Renal pelvis (tissue), 12 donors: ENCODE data around the gene UTRN. TPM values are rescaled to one million over a fixed set of nuclear protein-coding genes. Genes with fewer than 3 reads are reported as not detected.

Experiments
- DNase-seq: peaks from one replicate; pipeline ENCODE4 v3.0.0-alpha.2; 2013
- long read RNA-seq, 16 experiments: transcript quantifications; one replicate each; lab custom pipeline, GENCODE V29; 2026
- polyA plus RNA-seq, 3 donors: library from polyadenylated mRNA; unstranded; fragments of 120-200 nt; gene quantifications; one replicate each; pipeline ENCODE4 v1.2.1, GENCODE V29; 2013; ENCODE audit not compliant: insufficient read length in 3 of 3

The UTRN gene
- polyA plus RNA-seq: 100 to 1,000 TPM; 142 to 176 (median 153) TPM
- long read RNA-seq, donor 1, partial matches to known transcripts: 0 of 1 reads
- long read RNA-seq, donor 1, other reads (novel, unspliced or antisense): 0 of 1 reads
- long read RNA-seq, donor 2, partial matches to known transcripts: 49 of 51 reads
- long read RNA-seq, donor 2, other reads (novel, unspliced or antisense): 0 of 51 reads
- long read RNA-seq, donor 3, partial matches to known transcripts: 71 of 72 reads
- long read RNA-seq, donor 3, other reads (novel, unspliced or antisense): 0 of 72 reads
- long read RNA-seq, donor 4: 0 reads
- long read RNA-seq, donor 5: 0 reads
- long read RNA-seq, donor 6, partial matches to known transcripts: 0 of 1 reads
- long read RNA-seq, donor 6, other reads (novel, unspliced or antisense): 0 of 1 reads
- long read RNA-seq, donor 7: 0 reads
- long read RNA-seq, donor 8: 0 reads
- long read RNA-seq, donor 9: 0 reads
- long read RNA-seq, donor 10, transcript UTRN-208 (3 exons, 354 nt): major isoform, 5 of 83 reads
- long read RNA-seq, donor 10, partial matches to known transcripts: 76 of 83 reads
- long read RNA-seq, donor 10, other reads (novel, unspliced or antisense): 0 of 83 reads
- long read RNA-seq, donor 11, partial matches to known transcripts: 0 of 1 reads
- long read RNA-seq, donor 11, other reads (novel, unspliced or antisense): 0 of 1 reads
- long read RNA-seq, donor 12: 0 reads
- long read RNA-seq, donor 13, partial matches to known transcripts: 6 of 7 reads
- long read RNA-seq, donor 13, other reads (novel, unspliced or antisense): 0 of 7 reads
- long read RNA-seq, donor 14, partial matches to known transcripts: 21 of 24 reads
- long read RNA-seq, donor 14, other reads (novel, unspliced or antisense): 0 of 24 reads
- long read RNA-seq, donor 15, partial matches to known transcripts: 0 of 1 reads
- long read RNA-seq, donor 15, other reads (novel, unspliced or antisense): 0 of 1 reads
- long read RNA-seq, donor 16, partial matches to known transcripts: 8 of 10 reads
- long read RNA-seq, donor 16, other reads (novel, unspliced or antisense): 0 of 10 reads

GRCh38 chr6:144284783-144285547, at the start of gene UTRN:
Gene UTRN, plus strand, starts transcription at chr6:144285335. Its CDS starts 6,494 bp downstream, at chr6:144291829.
- DNase-seq: peak; percentile 86

GRCh38 chr6:144244688-144245087, 40.4 kb upstream of the UTRN start:
- DNase-seq: no peak

GRCh38 chr6:144246988-144247387, 38.1 kb upstream of the UTRN start:
- no peak for DNase-seq

- DNase-seq: no peak
Measured at GRCh38 chr6:144248003-144248402, 37.1 kb upstream of the UTRN start.

- peak; percentile 51 for DNase-seq
Measured at GRCh38 chr6:144248476-144249301, 36.4 kb upstream of the UTRN start.

GRCh38 chr6:144250276-144250675, 34.9 kb upstream of the UTRN start:
- DNase-seq: no peak

GRCh38 chr6:144252259-144252658, 32.9 kb upstream of the UTRN start:
- DNase-seq: no peak

GRCh38 chr6:144259986-144260385, 25.1 kb upstream of the UTRN start:
- DNase-seq: no peak

GRCh38 chr6:144262470-144263369, 22.4 kb upstream of the UTRN start:
- no peak for DNase-seq

- DNase-seq: no peak
Measured at GRCh38 chr6:144263786-144264185, 21.3 kb upstream of the UTRN start.

GRCh38 chr6:144264270-144265060, 20.7 kb upstream of the UTRN start:
- DNase-seq: no peak

GRCh38 chr6:144265061-144265357, 20.1 kb upstream of the UTRN start:
- DNase-seq: no peak

- no peak for DNase-seq
Measured at GRCh38 chr6:144265390-144265789, 19.7 kb upstream of the UTRN start.

GRCh38 chr6:144266091-144266649, 19.0 kb upstream of the UTRN start:
- no peak for DNase-seq

- DNase-seq: no peak
Measured at GRCh38 chr6:144268794-144269349, 16.3 kb upstream of the UTRN start.

GRCh38 chr6:144277174-144277573, 8.0 kb upstream of the UTRN start:
- no peak for DNase-seq

GRCh38 chr6:144277605-144278227, 7.4 kb upstream of the UTRN start:
- DNase-seq: no peak
